HepG2 (cell line): ENCODE data around the gene CTU2. TPM values are rescaled to one million over a fixed set of nuclear protein-coding genes. Genes with fewer than 3 reads are reported as not detected.
A peak's percentile ranks its signal among the peaks of the same experiment; 100 is the strongest.

Experiments
- ARID3A ChIP-seq: IDR thresholded peaks from 2 replicates; pipeline ENCODE4 v1.6.1; 2012; ENCODE audit warnings: low read depth, low read length, improper control_type of control experiment
- BCL6 ChIP-seq: IDR thresholded peaks from 2 replicates; pipeline ENCODE4 v1.6.1; 2016; ENCODE audit warnings: missing genetic modification reagents, missing compliant biosample characterization
- HMG20A ChIP-seq: IDR thresholded peaks from 2 replicates; pipeline ENCODE4 v1.6.1; 2016; ENCODE audit warnings: borderline replicate concordance
- KLF9 ChIP-seq: IDR thresholded peaks from 2 replicates; pipeline ENCODE4 v1.6.1; 2016; ENCODE audit warnings: low read depth
- MED8 ChIP-seq: sonication (generic); formaldehyde crosslinking; IDR thresholded peaks from 2 replicates; pipeline ENCODE4 v1.8.1; 2023; ENCODE audit warnings: mild to moderate bottlenecking, missing genetic modification reagents; ENCODE audit not compliant: insufficient replicate concordance
- MTA3 ChIP-seq: sonication (generic); formaldehyde crosslinking; IDR thresholded peaks from 2 replicates; pipeline ENCODE4 v1.4.0; 2020; ENCODE audit warnings: missing genetic modification reagents
- MXI1 ChIP-seq: IDR thresholded peaks from 3 replicates; pipeline ENCODE4 v1.6.1; 2012; ENCODE audit warnings: low read depth, low read length, inconsistent platforms, borderline replicate concordance
- NR0B2 ChIP-seq: sonication (generic); formaldehyde crosslinking; IDR thresholded peaks from 2 replicates; pipeline ENCODE4 v1.4.0; 2020; ENCODE audit warnings: mild to moderate bottlenecking, missing genetic modification reagents
- SIN3B ChIP-seq: fragments of 150-350 bp; IDR thresholded peaks from 2 replicates; pipeline ENCODE4 v1.6.1; 2014; ENCODE audit warnings: low read length
- TAF15 ChIP-seq: fragments of 200-400 bp; formaldehyde crosslinking; IDR thresholded peaks from one replicate; pipeline ENCODE4 v1.6.1; 2018; ENCODE audit warnings: mild to moderate bottlenecking, low read depth, low read length; ENCODE audit not compliant: poor library complexity, severe bottlenecking
- TCF7L2 ChIP-seq: IDR thresholded peaks from 2 replicates; pipeline ENCODE4 v1.6.1; 2011; ENCODE audit warnings: mild to moderate bottlenecking, low read depth, low read length, moderate library complexity
- TGIF2 ChIP-seq: IDR thresholded peaks from 2 replicates; pipeline ENCODE4 v1.6.1; 2016; ENCODE audit warnings: control low read depth, missing compliant biosample characterization
- U2AF1 ChIP-seq: fragments of 200-400 bp; formaldehyde crosslinking; optimal IDR thresholded peaks from 2 replicates; pipeline ENCODE3; 2017; ENCODE audit warnings: mild to moderate bottlenecking, low read depth, low read length
- ZNF331 ChIP-seq: sonication (generic); formaldehyde crosslinking; IDR thresholded peaks from 2 replicates; pipeline ENCODE4 v1.4.0; 2020; ENCODE audit warnings: missing genetic modification reagents
- ZNF556 ChIP-seq: sonication (generic); formaldehyde crosslinking; IDR thresholded peaks from 2 replicates; pipeline ENCODE4 v1.4.0; 2020; ENCODE audit warnings: mild to moderate bottlenecking, missing genetic modification reagents, borderline replicate concordance
- ZNF891 ChIP-seq: sonication (generic); formaldehyde crosslinking; IDR thresholded peaks from 2 replicates; pipeline ENCODE4 v1.5.0; 2020; ENCODE audit warnings: mild to moderate bottlenecking, missing genetic modification reagents
- polyA plus RNA-seq, 8 experiments: library from polyadenylated mRNA; depleted of rRNA in 3 of 8; stranded (reverse) in 7 of 8; unstranded in 1 of 8; fragments of >200 nt; fragmentation: Illumina TruSeq in 4 of 8; extraction: Trizol in 4 of 8; gene quantifications; 2 replicates each; pipeline versions ENCODE4 v1.2.1 to v1.2.3, GENCODE V29; 2011 to 2016; ENCODE audit warnings: low read depth in 4 of 8, missing spikeins in 1 of 8, mixed read lengths in 1 of 8; ENCODE audit not compliant: insufficient read depth in 1 of 8
- total RNA-seq, 5 experiments: library from RNA; depleted of rRNA; stranded (reverse); fragments of >200 nt; fragmentation: Illumina TruSeq; extraction: Trizol; gene quantifications; 2 replicates each; pipeline ENCODE4 v1.2.3, GENCODE V29; 2016; ENCODE audit warnings: low read depth in 1 of 5
- TF ChIP-seq, protein P1 (sequence below): sonication (generic); formaldehyde crosslinking; IDR thresholded peaks from 2 replicates; pipeline ENCODE4 v1.4.0; 2020; ENCODE audit warnings: missing genetic modification reagents
- TF ChIP-seq, protein P2 (sequence below): IDR thresholded peaks from 2 replicates; pipeline ENCODE4 v1.6.1; 2012; ENCODE audit warnings: low read length, improper control_type of control experiment

The CTU2 gene
- total and polyA plus RNA-seq, 2 of the 13 experiments (the other 11 are each of a cell fraction or from before 2014, with no cell fraction given): 13.3 to 21.9 TPM

GRCh38 chr16:88706229-88706964 lies at the start of gene CTU2, which contains the start of gene RNF166 (continued):
- TF ChIP-seq ARID3A (0 out of 2 replicates have a peak, but pooled peaks have one; percentile 17), TGIF2 (CRISPR knock-in tag) (peak; percentile 100), ZNF556 (no peak; the same call in 1 of the 2 replicates), U2AF1 (peak; percentile 58), MTA3 (CRISPR knock-in tag) (no peak), ZNF891 (CRISPR knock-in tag) (peak; percentile 52; the same call in 1 of the 2 replicates), NR0B2 (CRISPR knock-in tag) (peak; percentile 100), BCL6 (CRISPR knock-in tag) (no peak), TAF15 (peak; percentile 51), HMG20A (CRISPR knock-in tag) (no peak), MED8 (peak; percentile 64), KLF9 (CRISPR knock-in tag) (peak; percentile 47; the same call in 1 of the 2 replicates), ZNF331 (CRISPR knock-in tag) (peak; percentile 90), TCF7L2 (no peak), MXI1 (peak; percentile 100), SIN3B (peak; percentile 95)
- TF ChIP-seq, protein P1, sequence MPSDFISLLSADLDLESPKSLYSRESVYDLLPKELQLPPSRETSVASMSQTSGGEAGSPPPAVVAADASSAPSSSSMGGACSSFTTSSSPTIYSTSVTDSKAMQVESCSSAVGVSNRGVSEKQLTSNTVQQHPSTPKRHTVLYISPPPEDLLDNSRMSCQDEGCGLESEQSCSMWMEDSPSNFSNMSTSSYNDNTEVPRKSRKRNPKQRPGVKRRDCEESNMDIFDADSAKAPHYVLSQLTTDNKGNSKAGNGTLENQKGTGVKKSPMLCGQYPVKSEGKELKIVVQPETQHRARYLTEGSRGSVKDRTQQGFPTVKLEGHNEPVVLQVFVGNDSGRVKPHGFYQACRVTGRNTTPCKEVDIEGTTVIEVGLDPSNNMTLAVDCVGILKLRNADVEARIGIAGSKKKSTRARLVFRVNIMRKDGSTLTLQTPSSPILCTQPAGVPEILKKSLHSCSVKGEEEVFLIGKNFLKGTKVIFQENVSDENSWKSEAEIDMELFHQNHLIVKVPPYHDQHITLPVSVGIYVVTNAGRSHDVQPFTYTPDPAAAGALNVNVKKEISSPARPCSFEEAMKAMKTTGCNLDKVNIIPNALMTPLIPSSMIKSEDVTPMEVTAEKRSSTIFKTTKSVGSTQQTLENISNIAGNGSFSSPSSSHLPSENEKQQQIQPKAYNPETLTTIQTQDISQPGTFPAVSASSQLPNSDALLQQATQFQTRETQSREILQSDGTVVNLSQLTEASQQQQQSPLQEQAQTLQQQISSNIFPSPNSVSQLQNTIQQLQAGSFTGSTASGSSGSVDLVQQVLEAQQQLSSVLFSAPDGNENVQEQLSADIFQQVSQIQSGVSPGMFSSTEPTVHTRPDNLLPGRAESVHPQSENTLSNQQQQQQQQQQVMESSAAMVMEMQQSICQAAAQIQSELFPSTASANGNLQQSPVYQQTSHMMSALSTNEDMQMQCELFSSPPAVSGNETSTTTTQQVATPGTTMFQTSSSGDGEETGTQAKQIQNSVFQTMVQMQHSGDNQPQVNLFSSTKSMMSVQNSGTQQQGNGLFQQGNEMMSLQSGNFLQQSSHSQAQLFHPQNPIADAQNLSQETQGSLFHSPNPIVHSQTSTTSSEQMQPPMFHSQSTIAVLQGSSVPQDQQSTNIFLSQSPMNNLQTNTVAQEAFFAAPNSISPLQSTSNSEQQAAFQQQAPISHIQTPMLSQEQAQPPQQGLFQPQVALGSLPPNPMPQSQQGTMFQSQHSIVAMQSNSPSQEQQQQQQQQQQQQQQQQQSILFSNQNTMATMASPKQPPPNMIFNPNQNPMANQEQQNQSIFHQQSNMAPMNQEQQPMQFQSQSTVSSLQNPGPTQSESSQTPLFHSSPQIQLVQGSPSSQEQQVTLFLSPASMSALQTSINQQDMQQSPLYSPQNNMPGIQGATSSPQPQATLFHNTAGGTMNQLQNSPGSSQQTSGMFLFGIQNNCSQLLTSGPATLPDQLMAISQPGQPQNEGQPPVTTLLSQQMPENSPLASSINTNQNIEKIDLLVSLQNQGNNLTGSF (CRISPR knock-in tag): peak; percentile 87
- TF ChIP-seq, protein P2, sequence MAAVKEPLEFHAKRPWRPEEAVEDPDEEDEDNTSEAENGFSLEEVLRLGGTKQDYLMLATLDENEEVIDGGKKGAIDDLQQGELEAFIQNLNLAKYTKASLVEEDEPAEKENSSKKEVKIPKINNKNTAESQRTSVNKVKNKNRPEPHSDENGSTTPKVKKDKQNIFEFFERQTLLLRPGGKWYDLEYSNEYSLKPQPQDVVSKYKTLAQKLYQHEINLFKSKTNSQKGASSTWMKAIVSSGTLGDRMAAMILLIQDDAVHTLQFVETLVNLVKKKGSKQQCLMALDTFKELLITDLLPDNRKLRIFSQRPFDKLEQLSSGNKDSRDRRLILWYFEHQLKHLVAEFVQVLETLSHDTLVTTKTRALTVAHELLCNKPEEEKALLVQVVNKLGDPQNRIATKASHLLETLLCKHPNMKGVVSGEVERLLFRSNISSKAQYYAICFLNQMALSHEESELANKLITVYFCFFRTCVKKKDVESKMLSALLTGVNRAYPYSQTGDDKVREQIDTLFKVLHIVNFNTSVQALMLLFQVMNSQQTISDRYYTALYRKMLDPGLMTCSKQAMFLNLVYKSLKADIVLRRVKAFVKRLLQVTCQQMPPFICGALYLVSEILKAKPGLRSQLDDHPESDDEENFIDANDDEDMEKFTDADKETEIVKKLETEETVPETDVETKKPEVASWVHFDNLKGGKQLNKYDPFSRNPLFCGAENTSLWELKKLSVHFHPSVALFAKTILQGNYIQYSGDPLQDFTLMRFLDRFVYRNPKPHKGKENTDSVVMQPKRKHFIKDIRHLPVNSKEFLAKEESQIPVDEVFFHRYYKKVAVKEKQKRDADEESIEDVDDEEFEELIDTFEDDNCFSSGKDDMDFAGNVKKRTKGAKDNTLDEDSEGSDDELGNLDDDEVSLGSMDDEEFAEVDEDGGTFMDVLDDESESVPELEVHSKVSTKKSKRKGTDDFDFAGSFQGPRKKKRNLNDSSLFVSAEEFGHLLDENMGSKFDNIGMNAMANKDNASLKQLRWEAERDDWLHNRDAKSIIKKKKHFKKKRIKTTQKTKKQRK: no peak
